ENCODE measurements around the gene MYBPC3.

MYBPC3 gene

GRCh38 chr11:47389577-47390421 lies 37.3 kb upstream of the MYBPC3 start:
- no peak overlapping the region for H3K4me3 ChIP-seq
- no peaks in the 10 kb centered on the region for H3K36me3 ChIP-seq (ENCODE audit: insufficient read depth, low read length)
- no peaks in the 10 kb centered on the region for H3K9me3 ChIP-seq (ENCODE audit: low read depth, low read length)
- H3K9ac ChIP-seq (ENCODE audit: insufficient read length): no peak overlapping the region
- TF ChIP-seq EZH2 (IDR thresholded peaks at IDR 0.05): no peak
- TF ChIP-seq FOXP2 (optimal IDR thresholded peaks at IDR 0.05; ENCODE audit: control extremely low read depth, extremely low read length, insufficient read depth): no peak
- no peak for TF ChIP-seq POLR2AphosphoS5 (IDR thresholded peaks at IDR 0.05; ENCODE audit: borderline replicate concordance, low read depth, low read length)
- no peak overlapping the region for H3K27ac ChIP-seq
- no peak for DNase-seq (ENCODE audit: low read depth, low spot score)

GRCh38 chr11:47388697-47389576 lies 36.4 kb upstream of the MYBPC3 start:
- Histone ChIP-seq H3K36me3 (ENCODE audit: insufficient read depth, low read length) (no peaks in the 10 kb centered on the region), H3K4me3 (no peak overlapping the region), H3K27ac (no peak overlapping the region), H3K9ac (ENCODE audit: insufficient read length) (no peak overlapping the region), H3K9me3 (ENCODE audit: low read depth, low read length) (no peaks in the 10 kb centered on the region)
- no peak for DNase-seq (ENCODE audit: low read depth, low spot score)
- no peak for TF ChIP-seq FOXP2 (optimal IDR thresholded peaks at IDR 0.05; ENCODE audit: control extremely low read depth, extremely low read length, insufficient read depth)

- no peak for TF ChIP-seq EZH2 (IDR thresholded peaks at IDR 0.05)
- TF ChIP-seq POLR2AphosphoS5 (IDR thresholded peaks at IDR 0.05; ENCODE audit: borderline replicate concordance, low read depth, low read length): no peak
- TF ChIP-seq FOXP2 (optimal IDR thresholded peaks at IDR 0.05; ENCODE audit: control extremely low read depth, extremely low read length, insufficient read depth): no peak
- Histone ChIP-seq H3K9me3 (ENCODE audit: low read depth, low read length) (no peaks in the 10 kb centered on the region), H3K4me3 (no peak overlapping the region), H3K9ac (ENCODE audit: insufficient read length) (no peak overlapping the region), H3K27ac (no peak overlapping the region), H3K36me3 (ENCODE audit: insufficient read depth, low read length) (no peaks in the 10 kb centered on the region)
- DNase-seq (ENCODE audit: low read depth, low spot score): no peak
These were observed 35.6 kb upstream of the MYBPC3 start for GRCh38 chr11:47387944-47388696.

DNA sequence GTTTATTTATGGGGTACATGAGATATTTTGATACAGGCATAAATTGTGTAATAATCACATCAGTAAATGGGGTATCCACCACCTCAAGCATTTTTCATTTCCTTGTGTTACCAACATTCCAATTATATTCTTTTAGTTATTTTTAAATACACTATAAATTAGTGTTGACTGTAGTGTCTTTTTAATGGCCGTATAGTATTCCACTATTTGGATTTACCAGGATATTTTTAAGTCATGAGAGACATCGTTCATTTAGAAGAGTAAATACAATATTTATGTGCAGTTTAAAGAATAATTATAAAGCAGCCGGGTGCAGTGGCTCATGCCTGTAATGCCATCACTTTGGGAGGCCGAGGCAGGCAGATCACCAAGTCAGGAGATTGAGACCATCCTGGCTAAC lies 32.0 kb upstream of the MYBPC3 start:
- no peak overlapping the region for H3K9ac ChIP-seq (ENCODE audit: insufficient read length)
- H3K36me3 ChIP-seq (ENCODE audit: insufficient read depth, low read length): no peaks in the 10 kb centered on the region
- TF ChIP-seq FOXP2 (optimal IDR thresholded peaks at IDR 0.05; ENCODE audit: control extremely low read depth, extremely low read length, insufficient read depth) (no peak), POLR2AphosphoS5 (IDR thresholded peaks at IDR 0.05; ENCODE audit: borderline replicate concordance, low read depth, low read length) (no peak), EZH2 (IDR thresholded peaks at IDR 0.05) (no peak)

GRCh38 chr11:47383071-47383470 lies 30.6 kb upstream of the MYBPC3 start:
- Histone ChIP-seq H3K36me3 (ENCODE audit: insufficient read depth, low read length) (no peaks in the 10 kb centered on the region), H3K9me3 (ENCODE audit: low read depth, low read length) (no peaks in the 10 kb centered on the region), H3K9ac (ENCODE audit: insufficient read length) (no peak overlapping the region), H3K27ac (no peak overlapping the region), H3K4me3 (no peak overlapping the region)
- DNase-seq (ENCODE audit: low read depth, low spot score): no peak
- TF ChIP-seq POLR2AphosphoS5 (IDR thresholded peaks at IDR 0.05; ENCODE audit: borderline replicate concordance, low read depth, low read length): no peak
- TF ChIP-seq EZH2 (IDR thresholded peaks at IDR 0.05): no peak
- no peak for TF ChIP-seq FOXP2 (optimal IDR thresholded peaks at IDR 0.05; ENCODE audit: control extremely low read depth, extremely low read length, insufficient read depth)

More for the DNA sequence above, 32.0 kb upstream of the MYBPC3 start:
- H3K4me3 ChIP-seq: no peak overlapping the region
- no peak for DNase-seq (ENCODE audit: low read depth, low spot score)
- no peak overlapping the region for H3K27ac ChIP-seq
- H3K9me3 ChIP-seq (ENCODE audit: low read depth, low read length): no peaks in the 10 kb centered on the region

DNA sequence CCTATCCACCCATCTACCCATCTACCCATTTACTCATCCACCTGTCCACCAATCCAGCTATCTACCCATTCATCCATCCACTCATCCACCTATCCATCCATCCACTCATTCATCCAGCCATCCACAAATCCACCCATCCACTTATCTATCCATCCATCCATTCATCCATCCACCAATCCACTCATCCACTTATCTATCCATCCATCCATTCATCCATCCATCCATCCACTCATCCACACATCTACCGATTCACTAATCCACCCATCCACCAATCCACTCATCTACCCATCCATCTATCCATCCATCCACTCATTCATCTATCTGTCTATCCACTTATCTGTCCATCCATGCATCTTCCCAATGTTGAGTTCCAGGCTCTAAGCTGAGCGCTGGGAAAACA lies 27.6 kb upstream of the MYBPC3 start:
- Histone ChIP-seq H3K36me3 (ENCODE audit: insufficient read depth, low read length) (no peaks in the 10 kb centered on the region), H3K4me3 (no peak overlapping the region), H3K27ac (no peak overlapping the region), H3K9ac (ENCODE audit: insufficient read length) (no peak overlapping the region), H3K9me3 (ENCODE audit: low read depth, low read length) (no peaks in the 10 kb centered on the region)
- TF ChIP-seq FOXP2 (optimal IDR thresholded peaks at IDR 0.05; ENCODE audit: control extremely low read depth, extremely low read length, insufficient read depth): no peak
- TF ChIP-seq EZH2 (IDR thresholded peaks at IDR 0.05): no peak
- no peak for TF ChIP-seq POLR2AphosphoS5 (IDR thresholded peaks at IDR 0.05; ENCODE audit: borderline replicate concordance, low read depth, low read length)
- no peak for DNase-seq (ENCODE audit: low read depth, low spot score)

- Histone ChIP-seq H3K9ac (ENCODE audit: insufficient read length) (no peak overlapping the region), H3K36me3 (ENCODE audit: insufficient read depth, low read length) (no peaks in the 10 kb centered on the region), H3K4me3 (no peak overlapping the region), H3K9me3 (ENCODE audit: low read depth, low read length) (no peaks in the 10 kb centered on the region), H3K27ac (no peak overlapping the region)
- TF ChIP-seq POLR2AphosphoS5 (IDR thresholded peaks at IDR 0.05; ENCODE audit: borderline replicate concordance, low read depth, low read length) (no peak), FOXP2 (optimal IDR thresholded peaks at IDR 0.05; ENCODE audit: control extremely low read depth, extremely low read length, insufficient read depth) (no peak), EZH2 (IDR thresholded peaks at IDR 0.05) (no peak)
- no peak for DNase-seq (ENCODE audit: low read depth, low spot score)
These were observed 26.8 kb upstream of the MYBPC3 start for GRCh38 chr11:47379317-47379716.

GRCh38 chr11:47378836-47379170 lies 26.3 kb upstream of the MYBPC3 start:
- H3K4me3 ChIP-seq: no peak overlapping the region
- H3K9ac ChIP-seq (ENCODE audit: insufficient read length): no peak overlapping the region
- H3K27ac ChIP-seq: no peak overlapping the region
- no peaks in the 10 kb centered on the region for H3K36me3 ChIP-seq (ENCODE audit: insufficient read depth, low read length)
- H3K9me3 ChIP-seq (ENCODE audit: low read depth, low read length): no peaks in the 10 kb centered on the region
- TF ChIP-seq FOXP2 (optimal IDR thresholded peaks at IDR 0.05; ENCODE audit: control extremely low read depth, extremely low read length, insufficient read depth) (no peak), EZH2 (IDR thresholded peaks at IDR 0.05) (no peak), POLR2AphosphoS5 (IDR thresholded peaks at IDR 0.05; ENCODE audit: borderline replicate concordance, low read depth, low read length) (no peak)
- DNase-seq (ENCODE audit: low read depth, low spot score): no peak
